ENCODE measurements around the gene CALCR. TPM values are rescaled to one million over a fixed set of nuclear protein-coding genes. Genes with fewer than 3 reads are reported as not detected.

CALCR gene
- total RNA-seq, 1 experiment from 2014 or later, result 0.10 TPM

DNA sequence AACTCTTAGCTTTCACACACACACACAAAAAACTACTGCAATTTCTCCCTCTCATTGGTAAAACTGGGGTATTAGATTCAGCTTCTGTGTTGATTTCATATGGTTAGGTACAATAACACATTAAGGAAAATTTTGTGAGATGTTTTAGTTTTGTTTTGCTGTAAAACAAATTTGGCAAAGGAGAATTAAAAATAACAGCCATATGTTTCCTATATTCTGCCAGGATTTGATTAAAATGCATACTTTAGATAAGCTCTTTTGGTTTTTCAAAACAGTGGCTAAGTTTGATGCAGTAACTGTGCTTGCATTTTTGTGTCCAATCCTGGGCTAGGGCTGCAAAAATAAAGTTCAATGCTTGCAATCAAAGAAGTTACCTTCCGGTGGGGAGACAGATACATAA is 126.3 kb downstream of the CALCR start:
- Histone ChIP-seq H3K79me2 (ENCODE audit: insufficient read depth, low read length) (no peaks in the 10 kb centered on the region), H3K4me1 (ENCODE audit: control insufficient read depth in 1 of 2, insufficient read depth in 2 of 2, low read length in 2 of 2) (no peaks in the 10 kb centered on the region), H4K20me1 (ENCODE audit: insufficient read depth) (no peaks in the 10 kb centered on the region), H3K9me2 (ENCODE audit: insufficient read depth) (no peaks in the 10 kb centered on the region), H3K9me3 (ENCODE audit: control insufficient read depth in 1 of 2, insufficient read depth in 1 of 2, low read depth in 1 of 2, low read length in 2 of 2) (no peaks in the 10 kb centered on the region), H3K27ac (ENCODE audit: low read depth, low read length) (no peak overlapping the region), H3K4me3 (replicated peaks in 1 of 2; ENCODE audit: low read depth in 1 of 2, low read length in 2 of 2) (no peak overlapping the region), H3K27me3 (ENCODE audit: insufficient read depth, low read length) (peaks cover 13% of the 10 kb centered on the region; the same call in 1 of the 2 replicates), H3K36me3 (ENCODE audit: control insufficient read depth in 1 of 2, insufficient read depth in 2 of 2, low read length in 2 of 2) (no peaks in the 10 kb centered on the region), H3K4me2 (ENCODE audit: low read length) (no peak overlapping the region), H3K9ac (ENCODE audit: low read length) (no peak overlapping the region), H2AFZ (ENCODE audit: low read depth, low read length, poor library complexity, severe bottlenecking) (no peak overlapping the region)
- intact Hi-C loops (cut with micrococcal nuclease), result no loop called here
- DNase-seq (ENCODE audit: low read depth, low spot score) (no peak), ATAC-seq (no peak)
- ChIA-PET CTCF (no interaction called here), POLR2A (no interaction called here), RAD21 (ENCODE audit: low non-redundant PET in 1 of 2, low total read pairs in 2 of 2, uncharacterized antibody in 2 of 2, unreplicated experiment in 2 of 2) (no interaction called here)
- TF ChIP-seq, protein P1, sequence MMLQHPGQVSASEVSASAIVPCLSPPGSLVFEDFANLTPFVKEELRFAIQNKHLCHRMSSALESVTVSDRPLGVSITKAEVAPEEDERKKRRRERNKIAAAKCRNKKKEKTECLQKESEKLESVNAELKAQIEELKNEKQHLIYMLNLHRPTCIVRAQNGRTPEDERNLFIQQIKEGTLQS (IDR thresholded peaks at IDR 0.05), result no peak
- TF ChIP-seq SP1 (IDR thresholded peaks at IDR 0.05; ENCODE audit: low read depth), result no peak
- TF ChIP-seq, protein P2, sequence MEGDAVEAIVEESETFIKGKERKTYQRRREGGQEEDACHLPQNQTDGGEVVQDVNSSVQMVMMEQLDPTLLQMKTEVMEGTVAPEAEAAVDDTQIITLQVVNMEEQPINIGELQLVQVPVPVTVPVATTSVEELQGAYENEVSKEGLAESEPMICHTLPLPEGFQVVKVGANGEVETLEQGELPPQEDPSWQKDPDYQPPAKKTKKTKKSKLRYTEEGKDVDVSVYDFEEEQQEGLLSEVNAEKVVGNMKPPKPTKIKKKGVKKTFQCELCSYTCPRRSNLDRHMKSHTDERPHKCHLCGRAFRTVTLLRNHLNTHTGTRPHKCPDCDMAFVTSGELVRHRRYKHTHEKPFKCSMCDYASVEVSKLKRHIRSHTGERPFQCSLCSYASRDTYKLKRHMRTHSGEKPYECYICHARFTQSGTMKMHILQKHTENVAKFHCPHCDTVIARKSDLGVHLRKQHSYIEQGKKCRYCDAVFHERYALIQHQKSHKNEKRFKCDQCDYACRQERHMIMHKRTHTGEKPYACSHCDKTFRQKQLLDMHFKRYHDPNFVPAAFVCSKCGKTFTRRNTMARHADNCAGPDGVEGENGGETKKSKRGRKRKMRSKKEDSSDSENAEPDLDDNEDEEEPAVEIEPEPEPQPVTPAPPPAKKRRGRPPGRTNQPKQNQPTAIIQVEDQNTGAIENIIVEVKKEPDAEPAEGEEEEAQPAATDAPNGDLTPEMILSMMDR (IDR thresholded peaks at IDR 0.05 in 2 of 3, conservative IDR thresholded peaks at IDR 0.05 in 1 of 3; ENCODE audit: borderline replicate concordance in 1 of 3, insufficient read depth in 1 of 3, low read depth in 2 of 3, low read length in 2 of 3), result no peak
- no peak for TF ChIP-seq SIN3A (IDR thresholded peaks at IDR 0.05; ENCODE audit: low read depth)
- no peak for TF ChIP-seq EZH2phosphoT487 (IDR thresholded peaks at IDR 0.05; ENCODE audit: borderline replicate concordance)
- no peak for TF ChIP-seq CEBPB (IDR thresholded peaks at IDR 0.05; ENCODE audit: low read depth)
- TF ChIP-seq, protein P3, sequence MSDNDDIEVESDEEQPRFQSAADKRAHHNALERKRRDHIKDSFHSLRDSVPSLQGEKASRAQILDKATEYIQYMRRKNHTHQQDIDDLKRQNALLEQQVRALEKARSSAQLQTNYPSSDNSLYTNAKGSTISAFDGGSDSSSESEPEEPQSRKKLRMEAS (IDR thresholded peaks at IDR 0.05), result no peak
- no peak for TF ChIP-seq EZH2 (IDR thresholded peaks at IDR 0.05)
- no peak for TF ChIP-seq ZNF274 (IDR thresholded peaks at IDR 0.05; ENCODE audit: low read depth, low read length)
- TF ChIP-seq CBX3 (IDR thresholded peaks at IDR 0.05; ENCODE audit: low read depth), result no peak
- no peak for TF ChIP-seq RAD21 (IDR thresholded peaks at IDR 0.05; ENCODE audit: low read depth)
- no peak for TF ChIP-seq EGR1 (IDR thresholded peaks at IDR 0.05; ENCODE audit: low read depth)
- BruUV-seq (replicated peaks), result no TSS peak
